Measurements from ENCODE around the gene TMPRSS13. TPM values are rescaled to one million over a fixed set of nuclear protein-coding genes. Genes with fewer than 3 reads are reported as not detected.

Gene TMPRSS13
- polyA plus RNA-seq, 1 experiment: not detected

- H3K4me3 ChIP-seq (ENCODE audit: low read depth, low read length): no peak overlapping the region
- DNase-seq (ENCODE audit: low read depth, low spot score): no peak
- no peak overlapping the region for H3K27ac ChIP-seq (ENCODE audit: low read depth, low read length)
- H3K9me3 ChIP-seq (ENCODE audit: control insufficient read depth, insufficient read depth, low read length): no peaks in the 10 kb centered on the region
- ChIA-PET POLR2A (no interaction called here), CTCF (no interaction called here)
- H3K27me3 ChIP-seq (ENCODE audit: control insufficient read depth, insufficient read depth, low read length): peaks cover 18% of the 10 kb centered on the region
- TF ChIP-seq CTCF (IDR thresholded peaks at IDR 0.05; ENCODE audit: low read depth, low read length): no peak
Observed at GRCh38 chr11:117901601-117902000, 27.6 kb downstream of the TMPRSS13 start.

- CTCF ChIA-PET: interaction anchor here (1.4 kb wide), 1 partner anchor 46 kb away, joined by 3 read pairs; no protein-coding TSS in a partner anchor
- no peak for TF ChIP-seq CTCF (IDR thresholded peaks at IDR 0.05; ENCODE audit: low read depth, low read length)
- H3K4me3 ChIP-seq (ENCODE audit: low read depth, low read length): no peak overlapping the region
- peaks cover 18% of the 10 kb centered on the region for H3K27me3 ChIP-seq (ENCODE audit: control insufficient read depth, insufficient read depth, low read length)
- no peak overlapping the region for H3K27ac ChIP-seq (ENCODE audit: low read depth, low read length)
- POLR2A ChIA-PET: no interaction called here
- no peak for DNase-seq (ENCODE audit: low read depth, low spot score)
- H3K9me3 ChIP-seq (ENCODE audit: control insufficient read depth, insufficient read depth, low read length): no peaks in the 10 kb centered on the region
Observed at GRCh38 chr11:117900720-117901440, 28.3 kb downstream of the TMPRSS13 start.

- Histone ChIP-seq H3K4me3 (ENCODE audit: low read depth, low read length) (no peak overlapping the region), H3K27ac (ENCODE audit: low read depth, low read length) (no peak overlapping the region), H3K9me3 (ENCODE audit: control insufficient read depth, insufficient read depth, low read length) (no peaks in the 10 kb centered on the region), H3K27me3 (ENCODE audit: control insufficient read depth, insufficient read depth, low read length) (peaks cover 15% of the 10 kb centered on the region)
- no peak for TF ChIP-seq CTCF (IDR thresholded peaks at IDR 0.05; ENCODE audit: low read depth, low read length)
- DNase-seq (ENCODE audit: low read depth, low spot score): no peak
- CTCF ChIA-PET: interaction anchor here (1.4 kb wide), 1 partner anchor 46 kb away, joined by 3 read pairs; no protein-coding TSS in a partner anchor
- POLR2A ChIA-PET: no interaction called here
Observed at GRCh38 chr11:117900121-117900648, 29.0 kb downstream of the TMPRSS13 start.

- peaks cover 15% of the 10 kb centered on the region for H3K27me3 ChIP-seq (ENCODE audit: control insufficient read depth, insufficient read depth, low read length)
- H3K9me3 ChIP-seq (ENCODE audit: control insufficient read depth, insufficient read depth, low read length): no peaks in the 10 kb centered on the region
- ChIA-PET POLR2A (no interaction called here), CTCF (no interaction called here)
- no peak overlapping the region for H3K4me3 ChIP-seq (ENCODE audit: low read depth, low read length)
- H3K27ac ChIP-seq (ENCODE audit: low read depth, low read length): no peak overlapping the region
- no peak for TF ChIP-seq CTCF (IDR thresholded peaks at IDR 0.05; ENCODE audit: low read depth, low read length)
- no peak for DNase-seq (ENCODE audit: low read depth, low spot score)
Observed at GRCh38 chr11:117898059-117898458, 31.1 kb downstream of the TMPRSS13 start.

- ChIA-PET CTCF (no interaction called here), POLR2A (no interaction called here)
- Histone ChIP-seq H3K4me3 (ENCODE audit: low read depth, low read length) (no peak overlapping the region), H3K27me3 (ENCODE audit: control insufficient read depth, insufficient read depth, low read length) (peaks cover 5% of the 10 kb centered on the region), H3K9me3 (ENCODE audit: control insufficient read depth, insufficient read depth, low read length) (no peaks in the 10 kb centered on the region), H3K27ac (ENCODE audit: low read depth, low read length) (no peak overlapping the region)
- TF ChIP-seq CTCF (IDR thresholded peaks at IDR 0.05; ENCODE audit: low read depth, low read length): no peak
- DNase-seq (ENCODE audit: low read depth, low spot score): no peak
Observed at GRCh38 chr11:117892651-117893050, 36.6 kb downstream of the TMPRSS13 start.

All from AG04450 (cell line).